C4-2B (cell line): ENCODE results near the gene TBX3.

Source experiments
- H3K27ac ChIP-seq: fragments of 450-650 bp; 2 replicates; pipeline ENCODE4 v1.5.1; 2017
- ZFX ChIP-seq: fragments of 450-650 bp; IDR thresholded peaks from 2 replicates; pipeline ENCODE4 v1.6.1; 2017
- TF ChIP-seq, protein P1 (sequence below): fragments of 450-650 bp; conservative IDR thresholded peaks from 2 replicates; pipeline ENCODE4 v1.5.1; 2017; ENCODE audit warnings: mild to moderate bottlenecking

Gene TBX3

DNA sequence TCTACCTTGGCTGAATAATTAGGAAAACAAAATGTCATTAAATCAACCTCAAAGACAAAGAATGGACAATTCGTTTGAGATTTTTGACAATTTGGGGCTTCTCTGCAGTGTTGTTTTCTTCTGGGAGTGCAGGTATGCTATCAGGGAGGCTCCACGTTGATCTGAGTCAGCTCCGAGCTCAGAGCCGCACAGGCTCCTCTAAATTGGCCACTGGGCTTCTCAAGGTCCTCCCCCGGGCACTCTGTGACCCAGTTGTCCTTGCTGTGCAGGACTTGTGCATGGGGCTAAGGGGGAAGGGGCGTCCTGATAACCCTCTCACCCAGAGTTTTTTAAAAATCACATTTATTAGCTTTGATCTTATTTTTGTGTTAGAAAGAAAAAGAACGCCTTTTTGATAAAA is 52.7 kb downstream of the TBX3 start:
- TF ChIP-seq ZFX, result no peak
- TF ChIP-seq, protein P1, sequence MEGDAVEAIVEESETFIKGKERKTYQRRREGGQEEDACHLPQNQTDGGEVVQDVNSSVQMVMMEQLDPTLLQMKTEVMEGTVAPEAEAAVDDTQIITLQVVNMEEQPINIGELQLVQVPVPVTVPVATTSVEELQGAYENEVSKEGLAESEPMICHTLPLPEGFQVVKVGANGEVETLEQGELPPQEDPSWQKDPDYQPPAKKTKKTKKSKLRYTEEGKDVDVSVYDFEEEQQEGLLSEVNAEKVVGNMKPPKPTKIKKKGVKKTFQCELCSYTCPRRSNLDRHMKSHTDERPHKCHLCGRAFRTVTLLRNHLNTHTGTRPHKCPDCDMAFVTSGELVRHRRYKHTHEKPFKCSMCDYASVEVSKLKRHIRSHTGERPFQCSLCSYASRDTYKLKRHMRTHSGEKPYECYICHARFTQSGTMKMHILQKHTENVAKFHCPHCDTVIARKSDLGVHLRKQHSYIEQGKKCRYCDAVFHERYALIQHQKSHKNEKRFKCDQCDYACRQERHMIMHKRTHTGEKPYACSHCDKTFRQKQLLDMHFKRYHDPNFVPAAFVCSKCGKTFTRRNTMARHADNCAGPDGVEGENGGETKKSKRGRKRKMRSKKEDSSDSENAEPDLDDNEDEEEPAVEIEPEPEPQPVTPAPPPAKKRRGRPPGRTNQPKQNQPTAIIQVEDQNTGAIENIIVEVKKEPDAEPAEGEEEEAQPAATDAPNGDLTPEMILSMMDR, result no peak
- H3K27ac ChIP-seq, result no peak overlapping the region

DNA sequence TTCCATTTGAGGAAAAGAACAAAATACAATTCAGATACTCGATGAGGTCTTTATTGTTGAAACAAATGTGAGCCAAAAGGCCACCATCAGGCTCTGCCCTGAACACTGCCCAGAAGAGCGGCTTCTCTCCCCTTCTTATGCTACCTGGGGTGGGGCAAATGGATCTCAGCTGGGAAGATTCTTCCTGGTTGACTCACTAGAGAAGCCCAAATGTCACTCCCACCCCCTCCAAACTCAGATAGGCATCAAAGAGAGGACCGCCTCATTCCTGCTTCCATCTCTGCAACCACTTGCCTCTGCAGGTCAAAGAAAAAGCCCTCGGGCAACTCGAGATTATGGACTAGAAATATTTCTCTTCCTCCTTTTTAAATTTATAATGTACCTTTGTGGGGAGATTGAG is 55.8 kb downstream of the TBX3 start:
- TF ChIP-seq, protein P1, result no peak
- no peak for TF ChIP-seq ZFX
- no peak overlapping the region for H3K27ac ChIP-seq

GRCh38 chr12:114627393-114627792 is 56.6 kb downstream of the TBX3 start:
- no peak for TF ChIP-seq ZFX
- TF ChIP-seq, protein P1, result no peak

GRCh38 chr12:114625294-114625851 is 58.6 kb downstream of the TBX3 start:
- peak overlapping the region; percentile 32; the same call in 1 of the 2 replicates for H3K27ac ChIP-seq
- TF ChIP-seq ZFX, result no peak
- TF ChIP-seq, protein P1, result peak; percentile 90

More at GRCh38 chr12:114627393-114627792, 56.6 kb downstream of the TBX3 start:
- no peak overlapping the region for H3K27ac ChIP-seq

GRCh38 chr12:114623737-114624136 is 60.2 kb downstream of the TBX3 start:
- no peak overlapping the region for H3K27ac ChIP-seq
- TF ChIP-seq ZFX, result no peak
- TF ChIP-seq, protein P1, result no peak
